ENCODE results near the gene SETD3. TPM values are rescaled to one million over a fixed set of nuclear protein-coding genes. Genes with fewer than 3 reads are reported as not detected.

Gene SETD3
- total RNA-seq, 1 donor from 2014 or later, result 61.5 TPM

GRCh38 chr14:99502989-99503421, 22.3 kb upstream of the SETD3 start:
- DNase-seq (ENCODE audit: low spot score), result no peak

- DNase-seq (ENCODE audit: low spot score), result no peak
Measured at GRCh38 chr14:99497894-99498293, 17.2 kb upstream of the SETD3 start.

- no peak for DNase-seq (ENCODE audit: low spot score)
Measured at GRCh38 chr14:99497341-99497740, 16.7 kb upstream of the SETD3 start.

GRCh38 chr14:99484106-99484505, 3.4 kb upstream of the SETD3 start:
- DNase-seq (ENCODE audit: low spot score), result no peak

- no peak for DNase-seq (ENCODE audit: low spot score)
Measured at GRCh38 chr14:99481745-99482099, 1.1 kb upstream of the SETD3 start.

- peak; percentile 100 for DNase-seq (ENCODE audit: low spot score)
Measured at GRCh38 chr14:99480917-99481744, 472 bp upstream of the SETD3 start, which contains the start of gene CCNK. TSS of gene CCNK (plus strand) at chr14:99481409. CDS start at chr14:99492678, 11,269 bp downstream.

- DNase-seq (ENCODE audit: low spot score), result no peak
Measured at GRCh38 chr14:99479160-99479905, 1.3 kb downstream of the SETD3 start.

GRCh38 chr14:99478128-99478527, 2.5 kb downstream of the SETD3 start:
- DNase-seq (ENCODE audit: low spot score), result no peak

GRCh38 chr14:99476864-99477263, 3.8 kb downstream of the SETD3 start:
- DNase-seq (ENCODE audit: low spot score), result no peak

- no peak for DNase-seq (ENCODE audit: low spot score)
Measured at GRCh38 chr14:99475660-99476059, 5.0 kb downstream of the SETD3 start.

GRCh38 chr14:99475179-99475578, 5.5 kb downstream of the SETD3 start:
- no peak for DNase-seq (ENCODE audit: low spot score)

- no peak for DNase-seq (ENCODE audit: low spot score)
Measured at GRCh38 chr14:99473458-99473857, 7.2 kb downstream of the SETD3 start.

- DNase-seq (ENCODE audit: low spot score), result no peak
Measured at GRCh38 chr14:99472937-99473336, 7.7 kb downstream of the SETD3 start.

- DNase-seq (ENCODE audit: low spot score), result no peak
Measured at GRCh38 chr14:99471731-99472130, 8.9 kb downstream of the SETD3 start.

- DNase-seq (ENCODE audit: low spot score), result no peak
Measured at GRCh38 chr14:99468836-99469592, 11.6 kb downstream of the SETD3 start.

GRCh38 chr14:99468081-99468480, 12.6 kb downstream of the SETD3 start:
- DNase-seq (ENCODE audit: low spot score), result no peak

- no peak for DNase-seq (ENCODE audit: low spot score)
Measured at GRCh38 chr14:99467336-99468078, 13.2 kb downstream of the SETD3 start.

- DNase-seq (ENCODE audit: low spot score), result no peak
Measured at GRCh38 chr14:99466758-99467157, 13.9 kb downstream of the SETD3 start.

- DNase-seq (ENCODE audit: low spot score), result no peak
Measured at GRCh38 chr14:99465288-99465687, 15.4 kb downstream of the SETD3 start.

GRCh38 chr14:99463974-99464373, 16.7 kb downstream of the SETD3 start:
- no peak for DNase-seq (ENCODE audit: low spot score)

- DNase-seq (ENCODE audit: low spot score), result no peak
Measured at GRCh38 chr14:99462210-99462609, 18.4 kb downstream of the SETD3 start.
